HG03565 (cell line): ENCODE data around the gene CCDC124.

Experiments
- ATAC-seq: cut with Tn5 transposase; IDR thresholded peaks from one replicate; pipeline ENCODE4 v1.9.1; 2021; ENCODE audit warnings: mild to moderate bottlenecking, moderate library complexity; ENCODE audit not compliant: unreplicated experiment

The CCDC124 gene

DNA sequence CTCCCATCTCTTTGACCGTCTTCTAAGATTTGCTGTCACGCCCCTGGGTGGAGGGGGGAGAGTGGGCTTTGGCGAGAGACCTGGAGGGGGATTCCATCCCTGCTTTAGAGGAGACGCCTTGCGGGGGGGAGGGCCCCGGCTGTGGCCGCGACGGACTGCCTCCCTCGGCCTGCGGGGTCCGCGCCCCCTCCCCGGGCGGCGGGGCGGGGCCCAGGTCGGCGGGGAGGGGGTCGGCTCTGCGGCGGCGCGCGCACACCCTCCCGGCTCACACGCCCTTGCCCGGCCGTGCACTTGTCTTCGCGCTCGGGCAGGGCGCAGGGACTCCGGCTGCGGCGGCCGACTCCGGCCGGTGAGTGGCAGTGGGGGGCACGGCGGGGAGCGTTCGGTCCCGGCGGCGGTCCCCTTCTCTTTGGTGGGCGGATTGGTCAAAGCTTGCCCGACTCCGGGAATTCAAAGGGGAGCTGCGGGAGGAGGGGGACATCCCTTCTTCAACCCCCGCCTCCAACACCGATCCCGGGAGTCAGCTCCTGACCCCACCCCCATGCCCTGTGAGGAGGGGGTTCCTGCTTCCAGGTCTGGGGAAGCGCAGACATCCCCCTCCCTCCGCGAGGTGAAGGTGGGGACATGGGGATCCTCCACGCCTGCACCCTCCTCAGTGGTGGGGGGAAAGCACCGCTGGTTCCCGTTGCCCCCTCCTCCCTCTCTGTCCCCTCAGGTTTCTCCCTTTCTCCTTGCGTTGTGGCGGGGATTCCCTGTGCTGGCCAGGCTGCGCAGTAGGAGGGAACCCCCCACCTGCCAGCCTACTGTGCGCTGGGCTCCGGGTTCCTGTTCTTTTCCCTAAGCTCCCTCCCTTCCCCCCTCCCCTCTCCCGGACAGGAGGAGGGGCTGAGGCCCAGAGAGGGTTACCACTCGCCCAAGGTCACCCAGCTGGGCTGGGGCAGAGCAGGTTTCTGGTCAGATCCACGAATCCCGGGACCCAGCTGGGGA lies 19.5 kb downstream of the CCDC124 start:
- ATAC-seq = no peak

DNA sequence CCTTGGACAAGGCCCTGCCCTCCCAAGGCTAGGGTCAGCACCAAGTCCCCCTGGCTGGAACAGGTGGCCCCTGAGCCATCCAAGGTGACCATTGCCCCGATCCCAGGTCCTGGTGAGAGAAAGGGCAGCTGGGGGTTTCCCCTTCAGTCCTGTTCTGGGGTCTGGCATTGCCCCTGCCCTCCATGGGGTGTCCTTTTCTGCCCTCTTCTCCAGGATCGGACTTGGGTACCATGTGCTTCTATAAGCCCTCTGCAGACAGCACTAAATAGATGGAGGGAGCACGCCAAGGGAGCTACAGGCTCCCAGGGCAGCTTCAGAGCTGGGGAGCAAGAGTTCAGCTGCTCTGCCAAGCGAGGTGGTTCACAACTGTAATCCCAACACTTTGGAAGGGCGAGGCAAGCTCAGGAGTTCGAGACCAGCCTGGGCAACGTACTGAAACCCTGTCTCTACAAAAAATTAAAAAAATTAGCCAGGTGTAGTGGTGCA lies 20.5 kb downstream of the CCDC124 start:
- no peak for ATAC-seq

DNA sequence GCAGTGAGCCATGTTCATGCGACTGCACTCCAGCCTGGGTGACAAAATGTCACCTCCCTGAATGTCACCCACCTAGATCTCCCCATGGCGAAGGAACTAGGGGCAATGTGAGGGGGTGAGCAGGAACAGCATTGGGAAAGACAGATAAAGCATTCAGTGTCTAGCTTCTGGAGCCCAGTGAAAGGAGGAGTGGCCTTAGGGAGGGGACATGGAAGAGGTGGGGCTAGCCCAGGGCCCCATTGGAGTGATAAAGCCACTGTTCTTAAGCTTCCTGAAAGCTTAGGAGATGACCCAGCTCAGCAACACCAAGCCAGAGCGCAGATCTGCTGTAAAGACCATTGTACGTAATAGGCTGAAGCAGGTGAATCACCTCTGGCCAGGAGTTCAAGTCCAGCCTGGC lies 21.1 kb downstream of the CCDC124 start:
- no peak for ATAC-seq

DNA sequence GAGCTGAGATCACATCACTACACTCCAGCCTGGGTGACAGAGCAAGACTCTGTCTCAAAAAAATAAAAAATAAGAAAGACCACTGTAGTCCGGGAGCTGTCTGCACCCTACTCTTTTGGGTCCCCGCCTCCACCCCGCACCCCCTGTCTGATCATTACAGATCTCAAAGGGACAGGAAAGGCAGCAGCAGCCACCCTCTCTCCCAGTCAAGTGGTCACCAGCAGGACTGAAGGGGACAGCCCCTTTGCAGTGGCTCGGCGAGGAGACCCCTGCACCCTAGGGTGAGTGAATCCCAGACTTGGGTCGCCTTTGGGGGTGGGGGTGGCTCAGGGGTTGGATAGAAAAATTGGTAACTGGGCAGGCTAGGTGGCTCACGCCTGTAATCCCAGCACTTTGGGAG lies 21.6 kb downstream of the CCDC124 start:
- no peak for ATAC-seq

DNA sequence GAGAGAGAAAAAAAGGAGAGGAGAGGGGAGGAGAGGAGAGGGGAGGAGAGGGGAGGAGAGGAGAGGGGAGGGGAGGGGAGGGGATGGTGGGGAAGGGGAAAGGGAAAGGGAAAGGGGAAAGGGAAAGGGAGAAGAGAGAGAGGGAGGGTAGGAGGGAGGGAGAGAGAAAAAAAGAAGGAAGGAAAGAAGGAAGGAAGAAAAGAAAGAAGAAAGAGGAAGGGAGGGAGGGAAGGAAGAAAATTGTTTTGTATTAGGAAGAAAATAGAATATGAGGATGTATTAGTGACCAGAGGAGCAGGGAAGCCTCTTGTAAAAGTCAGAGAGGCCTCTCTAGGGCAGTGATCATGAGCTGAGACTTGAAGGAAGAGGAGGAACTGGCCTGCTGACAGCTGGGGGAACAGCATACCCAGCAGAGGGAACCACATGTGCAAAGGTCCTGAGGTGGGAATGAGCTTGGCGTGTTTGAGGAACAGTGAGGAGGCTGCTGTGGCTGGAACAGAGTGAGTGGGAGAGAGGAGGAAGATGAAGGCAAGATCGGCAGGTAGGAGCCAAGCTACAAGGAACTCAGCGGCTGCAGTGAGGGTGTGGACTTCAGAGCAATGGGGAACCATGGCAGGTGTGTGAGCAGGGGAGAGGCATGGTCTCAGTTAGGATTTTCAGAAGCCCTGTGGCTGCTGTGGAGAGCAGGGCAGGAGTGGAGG lies 24.5 kb downstream of the CCDC124 start:
- ATAC-seq = no peak

DNA sequence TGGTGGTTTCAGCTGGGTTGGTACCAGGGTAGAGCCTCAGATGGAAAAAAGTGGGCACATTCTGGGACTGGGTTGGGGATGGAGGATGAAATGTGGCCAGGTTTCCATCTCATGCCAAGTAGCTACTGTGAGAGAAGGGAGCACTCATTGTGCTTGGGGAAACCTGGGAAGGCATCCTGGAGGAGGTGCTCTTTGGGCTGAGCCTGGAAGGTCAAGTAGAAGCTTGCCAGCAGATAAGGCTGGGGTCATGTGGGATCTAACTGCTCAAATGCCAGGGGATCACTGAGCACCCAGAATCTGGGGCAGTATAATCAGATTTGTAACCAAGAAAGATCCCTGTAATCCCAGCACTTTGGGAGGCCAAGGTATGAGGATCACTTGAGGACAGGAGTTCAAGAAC lies 25.1 kb downstream of the CCDC124 start:
- no peak for ATAC-seq

DNA sequence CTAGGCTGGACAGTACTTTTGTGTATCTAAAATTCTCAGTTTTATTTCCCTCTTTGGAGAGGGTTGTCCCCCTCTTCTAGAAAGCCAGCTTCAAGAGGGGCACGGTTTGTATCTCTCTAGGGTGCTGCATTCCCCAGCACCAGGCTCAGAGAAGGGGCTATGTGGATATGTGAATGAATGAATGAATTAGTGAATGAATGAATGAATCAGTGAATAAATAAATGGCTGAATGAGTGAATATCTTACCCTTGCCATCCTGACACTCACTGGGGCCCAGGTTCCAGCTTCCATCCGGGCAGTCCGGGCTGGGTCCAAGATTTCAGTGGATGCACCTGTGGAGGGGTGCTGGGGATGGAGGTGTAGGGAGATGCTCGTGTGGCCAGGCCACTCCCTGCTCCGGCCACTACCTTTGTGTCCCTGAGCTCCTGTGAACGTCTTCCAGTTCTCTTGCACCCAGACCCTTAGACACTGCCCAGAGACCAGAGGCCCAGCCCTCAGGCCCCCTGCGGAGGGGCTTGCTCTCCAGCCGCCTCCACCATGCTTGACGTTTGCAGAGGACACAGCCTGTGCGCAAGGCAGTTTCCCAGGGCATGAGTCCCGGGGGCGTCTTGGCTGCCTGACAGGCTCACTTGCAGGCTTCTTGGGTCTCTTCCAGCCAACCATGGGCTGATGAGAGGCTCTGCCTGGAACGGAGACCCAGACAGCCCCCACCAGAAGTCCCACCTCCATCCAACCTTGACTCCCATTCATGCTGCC lies 31.3 kb downstream of the CCDC124 start:
- no peak for ATAC-seq

DNA sequence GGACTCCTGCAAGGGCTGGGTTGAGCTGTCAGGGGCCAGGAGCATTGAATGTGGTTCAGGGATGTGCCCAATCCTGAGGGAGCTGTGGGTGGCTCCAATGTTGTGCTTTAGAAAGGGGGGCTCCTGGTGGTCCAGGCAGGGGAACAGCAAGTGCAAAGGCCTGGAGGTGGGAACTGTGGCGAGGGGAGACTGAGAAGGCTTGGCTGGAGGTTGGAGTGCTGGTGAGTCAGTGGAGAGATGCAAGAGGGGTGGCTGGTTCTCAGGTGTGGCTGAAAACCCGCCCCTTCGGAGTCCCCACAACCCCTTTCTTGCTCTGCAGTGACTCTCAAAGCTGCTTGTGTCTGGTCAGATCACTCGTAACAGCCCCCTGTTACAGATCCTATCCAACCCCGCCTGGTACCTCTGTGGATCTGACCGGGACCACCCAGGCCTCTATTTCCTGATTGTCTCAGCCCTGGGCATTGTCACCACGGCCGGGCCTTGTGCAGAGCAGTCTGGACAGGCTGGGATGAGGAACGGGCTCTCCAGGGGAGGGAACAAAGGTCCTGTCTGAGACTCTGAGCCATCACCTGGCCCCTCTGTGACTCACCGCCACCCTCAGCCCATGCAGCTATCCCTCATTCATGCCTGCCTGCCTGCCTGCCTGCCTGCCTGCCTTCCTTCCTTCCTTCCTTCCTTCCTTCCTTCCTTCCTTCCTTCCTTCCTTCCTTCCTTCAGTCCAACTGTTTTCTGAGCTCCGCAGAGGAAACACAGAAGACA lies 32.7 kb downstream of the CCDC124 start:
- no peak for ATAC-seq

DNA sequence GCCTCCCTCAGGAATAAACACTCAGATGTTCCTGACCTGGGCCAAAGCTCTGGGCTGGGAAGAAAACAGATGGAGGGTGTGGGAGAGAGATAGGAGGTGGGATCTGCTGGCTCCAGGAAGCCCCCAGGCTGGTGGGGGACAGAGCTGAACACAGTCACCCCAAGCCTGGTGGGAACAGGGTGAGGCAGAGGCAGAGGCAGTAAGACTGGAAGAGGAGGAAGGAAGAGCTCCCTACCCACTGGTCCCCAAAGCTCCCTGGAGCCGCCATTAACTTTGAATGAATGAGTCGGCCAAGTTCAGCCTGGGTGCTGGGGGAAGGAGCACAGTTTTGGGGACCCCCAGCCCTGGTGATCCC lies 33.3 kb downstream of the CCDC124 start:
- no peak for ATAC-seq

DNA sequence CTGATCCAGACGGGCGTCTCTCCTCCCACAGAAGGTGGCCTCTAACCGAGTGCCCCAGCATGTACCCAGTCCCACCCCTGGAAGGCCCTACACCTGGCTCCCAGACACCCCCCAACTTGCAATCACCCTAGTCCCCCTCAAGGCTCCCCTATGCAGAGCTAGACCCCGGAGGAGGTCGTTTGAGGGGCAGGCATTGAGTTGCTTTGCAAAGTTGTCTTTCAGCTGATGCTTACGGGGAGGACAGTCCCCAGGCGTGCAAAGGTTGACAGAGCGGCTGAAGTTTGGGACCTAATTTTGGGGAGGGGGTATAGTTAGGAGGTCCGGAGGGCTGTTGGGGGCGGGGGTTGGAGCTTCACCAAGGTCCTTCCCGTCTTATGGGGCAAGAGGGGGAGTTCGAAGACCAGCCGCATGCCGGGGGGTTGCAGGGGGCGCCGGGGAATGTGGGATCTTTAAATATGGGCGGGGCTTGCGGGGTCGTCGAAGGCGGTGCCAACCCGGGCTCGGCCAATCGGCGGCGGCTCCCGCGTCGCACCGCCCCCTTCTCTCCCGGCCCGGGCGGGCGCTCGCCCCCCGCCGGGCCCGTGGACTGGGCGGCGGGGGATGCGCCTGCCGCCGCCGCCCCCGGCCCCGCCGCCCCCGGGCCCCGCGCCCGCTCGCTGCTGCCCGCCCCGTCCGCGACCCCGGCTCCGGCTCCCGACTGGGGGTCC lies 33.9 kb downstream of the CCDC124 start, which contains the start of gene KCNN1:
KCNN1 (plus strand) TSS at position 558 of the 707 bp plus-strand sequence. CDS start 6,782 bp downstream, outside the sequence.
- no peak for ATAC-seq

DNA sequence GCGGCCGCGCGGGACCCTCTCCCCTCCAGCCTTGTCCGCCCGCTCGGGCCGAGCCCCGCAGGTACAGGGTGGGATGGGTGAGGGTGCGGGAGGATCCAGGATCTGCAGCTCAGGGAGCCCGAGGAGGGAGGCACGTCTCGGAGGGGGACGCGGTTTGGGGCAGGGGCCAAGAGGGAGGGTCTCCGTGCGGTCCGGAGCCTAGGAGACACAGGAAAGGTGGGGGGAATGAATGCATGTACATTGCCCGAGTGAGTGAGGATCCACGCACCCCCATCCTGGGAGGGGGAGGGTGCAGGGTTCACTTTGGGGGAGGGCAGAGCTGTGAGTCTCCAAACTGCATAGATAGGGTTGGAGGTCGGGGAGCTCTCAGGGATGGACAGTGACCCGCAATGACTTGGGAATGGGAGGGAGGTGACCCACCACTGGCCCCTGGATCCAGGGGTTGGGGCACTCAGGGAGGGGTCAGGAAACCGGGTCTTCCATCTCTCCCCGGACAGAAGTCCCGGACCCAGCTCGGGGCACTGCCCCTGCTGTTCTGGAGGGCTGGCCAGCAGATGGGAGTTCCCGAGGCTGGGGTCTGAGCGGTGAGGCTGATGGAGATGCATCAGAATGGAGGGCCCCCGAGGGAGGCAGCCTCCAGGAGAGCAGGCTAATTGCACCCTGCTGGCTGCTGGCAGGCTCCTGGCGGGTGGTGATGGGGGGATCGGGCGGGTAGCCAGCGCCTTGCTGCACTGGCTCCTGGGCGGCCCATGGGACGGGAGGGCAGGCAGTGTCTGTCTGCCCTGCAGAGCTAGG lies 34.6 kb downstream of the CCDC124 start:
- no peak for ATAC-seq

DNA sequence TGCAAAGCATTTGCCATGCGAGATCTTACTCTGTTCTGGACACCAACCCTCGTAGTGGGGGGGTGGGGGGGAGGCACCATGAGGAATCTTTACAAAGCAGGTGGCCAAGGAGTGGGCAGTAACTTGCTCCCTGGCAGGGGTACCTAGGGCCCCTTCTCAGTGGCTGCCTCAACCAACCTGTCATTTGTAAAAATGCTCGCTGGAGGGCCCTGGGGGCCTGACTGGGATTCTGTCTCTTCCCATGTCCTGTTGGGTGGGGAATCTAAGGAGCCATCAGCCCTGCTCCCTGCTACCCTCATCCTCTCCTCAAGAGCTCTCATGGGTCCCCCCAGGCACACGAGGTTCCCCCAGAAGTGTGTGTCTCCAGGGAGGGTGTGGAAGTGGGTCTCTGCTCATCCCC lies 35.5 kb downstream of the CCDC124 start:
- no peak for ATAC-seq

DNA sequence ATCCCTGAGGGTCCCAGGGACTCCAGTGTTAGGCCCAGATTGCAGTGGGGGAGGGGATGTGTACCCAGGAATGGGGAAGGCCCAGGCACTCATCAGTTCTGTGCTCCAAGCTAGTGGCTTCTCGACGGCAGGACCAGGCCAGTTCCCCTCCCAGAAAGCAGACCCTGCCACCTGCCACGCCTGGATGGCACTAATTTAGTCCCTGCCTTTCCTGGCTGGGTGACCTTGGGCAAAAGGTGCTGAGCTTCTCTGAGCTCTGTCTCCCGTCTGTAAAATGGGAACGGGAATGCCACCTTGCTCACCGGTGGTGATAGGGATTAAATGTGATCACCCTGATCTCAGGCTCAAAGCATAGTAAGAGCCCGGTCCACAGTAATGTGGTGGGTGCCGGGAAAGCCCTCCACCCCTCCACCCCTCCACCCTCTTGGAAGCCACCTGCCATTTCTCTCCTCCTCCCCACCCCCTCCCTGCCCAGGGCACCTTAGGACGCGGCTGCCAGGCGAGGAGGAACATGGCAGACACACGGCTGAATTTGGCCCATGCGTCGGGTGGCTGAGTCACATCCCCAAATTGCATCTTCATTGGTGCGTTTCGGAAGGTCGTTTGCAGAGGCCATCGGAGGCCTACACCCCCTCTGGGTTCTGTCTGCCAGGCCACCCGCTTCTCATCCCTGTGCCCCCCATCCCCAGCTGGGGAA lies 36.4 kb downstream of the CCDC124 start:
- ATAC-seq = no peak

DNA sequence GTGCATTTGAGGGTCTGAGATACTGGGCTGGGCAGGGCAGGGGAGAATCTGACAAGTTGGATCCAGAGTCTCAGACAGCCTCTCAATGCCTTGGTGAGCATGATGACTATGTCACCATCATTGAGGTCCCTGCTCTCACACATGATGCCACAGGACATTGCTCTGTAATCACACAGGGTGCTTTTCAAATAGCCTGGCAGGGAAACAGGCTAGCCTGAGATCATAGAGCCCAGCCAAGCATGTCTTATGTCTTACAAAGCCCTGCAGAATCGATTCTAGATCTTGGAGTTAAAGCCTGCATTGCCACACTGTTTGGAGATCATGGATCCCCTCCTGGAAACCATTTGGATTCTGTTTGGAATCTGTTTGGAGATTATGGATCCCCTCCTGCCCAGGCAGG lies 39.4 kb downstream of the CCDC124 start:
- no peak for ATAC-seq

DNA sequence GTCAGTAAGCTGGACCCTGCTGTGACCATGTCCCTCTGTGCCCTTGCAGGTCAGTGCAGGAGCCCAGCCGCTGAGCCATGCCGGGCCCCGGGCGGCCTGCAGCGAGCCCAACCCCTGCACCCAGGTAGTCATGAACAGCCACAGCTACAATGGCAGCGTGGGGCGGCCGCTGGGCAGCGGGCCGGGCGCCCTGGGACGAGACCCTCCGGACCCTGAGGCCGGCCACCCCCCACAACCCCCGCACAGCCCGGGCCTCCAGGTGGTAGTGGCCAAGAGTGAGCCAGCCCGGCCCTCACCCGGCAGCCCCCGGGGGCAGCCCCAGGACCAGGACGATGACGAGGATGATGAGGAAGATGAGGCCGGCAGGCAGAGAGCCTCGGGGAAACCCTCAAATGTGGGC lies 40.9 kb downstream of the CCDC124 start:
- ATAC-seq = no peak

DNA sequence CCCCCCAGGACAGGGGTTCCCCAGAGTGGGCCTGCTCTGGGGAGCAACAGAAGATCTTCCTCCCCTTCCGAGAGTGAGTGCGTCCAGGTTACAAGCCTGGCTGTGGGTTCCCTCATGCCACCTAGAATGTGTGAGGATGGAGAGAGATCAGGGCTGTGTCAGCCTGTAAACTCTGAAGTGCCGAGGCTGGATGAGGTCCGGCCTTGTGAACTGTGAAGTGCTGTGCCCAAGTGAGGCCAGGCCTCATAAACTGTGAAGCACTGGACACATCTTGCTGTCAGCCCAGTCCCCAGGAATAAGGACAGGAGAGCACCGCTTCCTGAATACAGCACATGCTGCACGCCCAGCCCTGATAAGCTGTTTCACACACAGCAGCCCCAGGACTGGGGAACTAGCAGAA lies 41.7 kb downstream of the CCDC124 start:
- ATAC-seq = no peak

DNA sequence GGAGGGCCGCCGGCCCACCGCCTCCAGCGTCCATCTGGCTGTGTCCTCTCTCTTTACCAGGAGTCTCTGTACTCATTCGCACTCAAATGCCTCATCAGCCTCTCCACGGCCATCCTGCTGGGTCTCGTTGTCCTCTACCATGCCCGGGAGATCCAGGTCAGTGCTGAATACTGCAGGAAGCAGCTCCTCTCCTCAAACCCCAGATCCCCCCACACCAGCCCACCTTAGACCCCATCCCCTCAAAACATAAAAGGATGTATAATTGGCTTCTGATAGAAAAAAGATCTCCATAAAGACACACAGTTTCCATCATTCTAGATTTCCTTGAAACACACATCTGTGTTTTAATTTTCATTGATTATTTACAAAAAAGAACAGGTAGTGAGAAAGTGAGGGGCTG lies 42.2 kb downstream of the CCDC124 start:
- no peak for ATAC-seq

DNA sequence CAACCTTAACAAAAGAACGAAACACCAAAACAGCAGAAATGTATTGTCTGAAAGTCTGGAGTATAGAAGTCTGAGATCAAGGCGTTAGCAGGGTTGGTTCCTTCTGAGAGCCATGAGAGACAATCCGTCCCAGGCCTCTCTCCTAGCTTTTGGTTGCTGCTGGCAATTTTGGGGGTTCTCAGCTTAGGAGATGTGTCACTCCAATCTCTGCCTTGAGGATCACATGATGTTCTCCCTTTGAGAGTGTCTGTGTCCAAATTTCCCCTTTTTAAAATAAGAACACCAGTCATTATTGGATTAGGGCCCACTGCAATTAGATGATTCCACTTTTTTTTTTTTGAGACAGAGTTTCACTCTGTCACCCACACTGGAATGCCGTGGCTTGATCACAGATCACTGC lies 44.2 kb downstream of the CCDC124 start:
- no peak for ATAC-seq
